GM23338 (cell line): ENCODE data around the gene MORN3.

Experiments used
- CREB1 ChIP-seq: fragments of 250-450 bp; sonication (Bioruptor Pico); IDR thresholded peaks from 2 replicates; pipeline ENCODE4 v1.5.0; 2020; ENCODE audit warnings: low read depth, mild to moderate bottlenecking, moderate library complexity
- EZH2 ChIP-seq: fragments of 200-600 bp; sonication (generic); IDR thresholded peaks from one replicate; pipeline ENCODE4 v1.8.0; 2017; ENCODE audit warnings: antibody characterized with exemption, mild to moderate bottlenecking, low read depth; ENCODE audit not compliant: unreplicated experiment
- EZH2phosphoT487 ChIP-seq: fragments of 200-600 bp; sonication (generic); IDR thresholded peaks from one replicate; pipeline ENCODE4 v1.8.1; 2018; ENCODE audit warnings: antibody characterized with exemption; ENCODE audit not compliant: unreplicated experiment
- POLR2AphosphoS5 ChIP-seq: IDR thresholded peaks from 2 replicates; pipeline ENCODE4 v1.6.1; 2016; ENCODE audit warnings: antibody characterized with exemption, low read depth
- ZNF331 ChIP-seq: fragments of 250-450 bp; sonication (Bioruptor Pico); IDR thresholded peaks from 2 replicates; pipeline ENCODE4 v1.5.0; 2020; ENCODE audit warnings: low read depth, mild to moderate bottlenecking, moderate library complexity
- TF ChIP-seq, protein P1 (sequence below), 2 experiments: fragments of 200-600 bp in 1 of 2; sonication (generic) in 1 of 2; conservative IDR thresholded peaks; 2 replicates each; pipeline versions ENCODE4 v1.5.1 to v1.6.1; 2016 to 2017; ENCODE audit warnings: antibody characterized with exemption in 2 of 2, low read depth in 2 of 2, mild to moderate bottlenecking in 2 of 2, moderate library complexity in 1 of 2
- TF ChIP-seq, protein P2 (sequence below): IDR thresholded peaks from one replicate; pipeline ENCODE4 v1.6.1; 2018; ENCODE audit warnings: antibody characterized with exemption; ENCODE audit not compliant: unreplicated experiment
- TF ChIP-seq, protein P3 (sequence below): fragments of 250-450 bp; sonication (Bioruptor Pico); IDR thresholded peaks from 2 replicates; pipeline ENCODE4 v1.5.0; 2020; ENCODE audit warnings: mild to moderate bottlenecking, moderate library complexity

DNA sequence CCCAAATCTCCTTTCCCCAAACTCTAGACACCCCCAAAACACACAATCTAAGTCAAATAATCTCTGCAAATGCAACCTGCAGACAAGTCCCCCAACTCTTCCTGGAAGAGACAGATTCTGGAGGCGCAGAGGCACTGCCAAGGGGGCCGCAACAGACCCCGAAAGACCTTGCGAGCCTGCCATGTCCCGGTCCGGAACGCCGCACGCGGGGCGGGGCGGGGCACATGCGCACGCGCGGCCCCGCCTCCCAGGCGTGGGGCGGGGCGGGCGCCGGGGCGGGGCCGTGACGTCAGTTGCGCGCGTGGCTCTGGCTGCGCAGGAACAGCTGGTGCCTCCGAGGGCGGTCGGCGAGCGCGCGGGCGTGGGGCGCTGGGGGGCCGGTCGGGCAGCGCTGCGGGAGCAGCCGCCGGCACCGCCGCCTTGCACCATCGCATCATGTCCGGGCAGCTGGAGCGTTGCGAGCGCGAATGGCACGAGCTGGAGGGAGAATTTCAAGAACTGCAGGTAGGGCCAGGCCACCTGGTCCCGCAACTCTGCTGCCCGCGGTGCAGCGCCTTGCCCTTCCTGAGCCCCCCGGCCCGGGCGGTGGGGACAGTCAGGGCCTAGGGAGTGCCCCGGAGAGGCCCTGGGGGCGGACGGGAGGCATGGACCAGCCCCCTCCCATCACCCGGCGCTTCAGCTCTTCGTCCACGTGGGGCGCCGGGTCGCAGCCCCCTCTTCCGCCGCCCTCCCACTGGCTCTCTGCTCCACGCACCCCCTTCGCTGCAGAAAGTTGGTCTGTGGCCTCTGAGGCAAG lies 43.2 kb upstream of the MORN3 start, which contains the start of gene TMEM120B:
- TF ChIP-seq, protein P1, sequence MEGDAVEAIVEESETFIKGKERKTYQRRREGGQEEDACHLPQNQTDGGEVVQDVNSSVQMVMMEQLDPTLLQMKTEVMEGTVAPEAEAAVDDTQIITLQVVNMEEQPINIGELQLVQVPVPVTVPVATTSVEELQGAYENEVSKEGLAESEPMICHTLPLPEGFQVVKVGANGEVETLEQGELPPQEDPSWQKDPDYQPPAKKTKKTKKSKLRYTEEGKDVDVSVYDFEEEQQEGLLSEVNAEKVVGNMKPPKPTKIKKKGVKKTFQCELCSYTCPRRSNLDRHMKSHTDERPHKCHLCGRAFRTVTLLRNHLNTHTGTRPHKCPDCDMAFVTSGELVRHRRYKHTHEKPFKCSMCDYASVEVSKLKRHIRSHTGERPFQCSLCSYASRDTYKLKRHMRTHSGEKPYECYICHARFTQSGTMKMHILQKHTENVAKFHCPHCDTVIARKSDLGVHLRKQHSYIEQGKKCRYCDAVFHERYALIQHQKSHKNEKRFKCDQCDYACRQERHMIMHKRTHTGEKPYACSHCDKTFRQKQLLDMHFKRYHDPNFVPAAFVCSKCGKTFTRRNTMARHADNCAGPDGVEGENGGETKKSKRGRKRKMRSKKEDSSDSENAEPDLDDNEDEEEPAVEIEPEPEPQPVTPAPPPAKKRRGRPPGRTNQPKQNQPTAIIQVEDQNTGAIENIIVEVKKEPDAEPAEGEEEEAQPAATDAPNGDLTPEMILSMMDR (conservative IDR thresholded peaks at IDR 0.05; ENCODE audit: low read depth in 2 of 2) = no peak
- TF ChIP-seq POLR2AphosphoS5 (peak; percentile 74), CREB1 (CRISPR knock-in tag) (peak; percentile 83), EZH2 (no peak), EZH2phosphoT487 (no peak), ZNF331 (CRISPR knock-in tag) (no peak)
- TF ChIP-seq, protein P2, sequence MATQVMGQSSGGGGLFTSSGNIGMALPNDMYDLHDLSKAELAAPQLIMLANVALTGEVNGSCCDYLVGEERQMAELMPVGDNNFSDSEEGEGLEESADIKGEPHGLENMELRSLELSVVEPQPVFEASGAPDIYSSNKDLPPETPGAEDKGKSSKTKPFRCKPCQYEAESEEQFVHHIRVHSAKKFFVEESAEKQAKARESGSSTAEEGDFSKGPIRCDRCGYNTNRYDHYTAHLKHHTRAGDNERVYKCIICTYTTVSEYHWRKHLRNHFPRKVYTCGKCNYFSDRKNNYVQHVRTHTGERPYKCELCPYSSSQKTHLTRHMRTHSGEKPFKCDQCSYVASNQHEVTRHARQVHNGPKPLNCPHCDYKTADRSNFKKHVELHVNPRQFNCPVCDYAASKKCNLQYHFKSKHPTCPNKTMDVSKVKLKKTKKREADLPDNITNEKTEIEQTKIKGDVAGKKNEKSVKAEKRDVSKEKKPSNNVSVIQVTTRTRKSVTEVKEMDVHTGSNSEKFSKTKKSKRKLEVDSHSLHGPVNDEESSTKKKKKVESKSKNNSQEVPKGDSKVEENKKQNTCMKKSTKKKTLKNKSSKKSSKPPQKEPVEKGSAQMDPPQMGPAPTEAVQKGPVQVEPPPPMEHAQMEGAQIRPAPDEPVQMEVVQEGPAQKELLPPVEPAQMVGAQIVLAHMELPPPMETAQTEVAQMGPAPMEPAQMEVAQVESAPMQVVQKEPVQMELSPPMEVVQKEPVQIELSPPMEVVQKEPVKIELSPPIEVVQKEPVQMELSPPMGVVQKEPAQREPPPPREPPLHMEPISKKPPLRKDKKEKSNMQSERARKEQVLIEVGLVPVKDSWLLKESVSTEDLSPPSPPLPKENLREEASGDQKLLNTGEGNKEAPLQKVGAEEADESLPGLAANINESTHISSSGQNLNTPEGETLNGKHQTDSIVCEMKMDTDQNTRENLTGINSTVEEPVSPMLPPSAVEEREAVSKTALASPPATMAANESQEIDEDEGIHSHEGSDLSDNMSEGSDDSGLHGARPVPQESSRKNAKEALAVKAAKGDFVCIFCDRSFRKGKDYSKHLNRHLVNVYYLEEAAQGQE = no peak
- TF ChIP-seq, protein P3, sequence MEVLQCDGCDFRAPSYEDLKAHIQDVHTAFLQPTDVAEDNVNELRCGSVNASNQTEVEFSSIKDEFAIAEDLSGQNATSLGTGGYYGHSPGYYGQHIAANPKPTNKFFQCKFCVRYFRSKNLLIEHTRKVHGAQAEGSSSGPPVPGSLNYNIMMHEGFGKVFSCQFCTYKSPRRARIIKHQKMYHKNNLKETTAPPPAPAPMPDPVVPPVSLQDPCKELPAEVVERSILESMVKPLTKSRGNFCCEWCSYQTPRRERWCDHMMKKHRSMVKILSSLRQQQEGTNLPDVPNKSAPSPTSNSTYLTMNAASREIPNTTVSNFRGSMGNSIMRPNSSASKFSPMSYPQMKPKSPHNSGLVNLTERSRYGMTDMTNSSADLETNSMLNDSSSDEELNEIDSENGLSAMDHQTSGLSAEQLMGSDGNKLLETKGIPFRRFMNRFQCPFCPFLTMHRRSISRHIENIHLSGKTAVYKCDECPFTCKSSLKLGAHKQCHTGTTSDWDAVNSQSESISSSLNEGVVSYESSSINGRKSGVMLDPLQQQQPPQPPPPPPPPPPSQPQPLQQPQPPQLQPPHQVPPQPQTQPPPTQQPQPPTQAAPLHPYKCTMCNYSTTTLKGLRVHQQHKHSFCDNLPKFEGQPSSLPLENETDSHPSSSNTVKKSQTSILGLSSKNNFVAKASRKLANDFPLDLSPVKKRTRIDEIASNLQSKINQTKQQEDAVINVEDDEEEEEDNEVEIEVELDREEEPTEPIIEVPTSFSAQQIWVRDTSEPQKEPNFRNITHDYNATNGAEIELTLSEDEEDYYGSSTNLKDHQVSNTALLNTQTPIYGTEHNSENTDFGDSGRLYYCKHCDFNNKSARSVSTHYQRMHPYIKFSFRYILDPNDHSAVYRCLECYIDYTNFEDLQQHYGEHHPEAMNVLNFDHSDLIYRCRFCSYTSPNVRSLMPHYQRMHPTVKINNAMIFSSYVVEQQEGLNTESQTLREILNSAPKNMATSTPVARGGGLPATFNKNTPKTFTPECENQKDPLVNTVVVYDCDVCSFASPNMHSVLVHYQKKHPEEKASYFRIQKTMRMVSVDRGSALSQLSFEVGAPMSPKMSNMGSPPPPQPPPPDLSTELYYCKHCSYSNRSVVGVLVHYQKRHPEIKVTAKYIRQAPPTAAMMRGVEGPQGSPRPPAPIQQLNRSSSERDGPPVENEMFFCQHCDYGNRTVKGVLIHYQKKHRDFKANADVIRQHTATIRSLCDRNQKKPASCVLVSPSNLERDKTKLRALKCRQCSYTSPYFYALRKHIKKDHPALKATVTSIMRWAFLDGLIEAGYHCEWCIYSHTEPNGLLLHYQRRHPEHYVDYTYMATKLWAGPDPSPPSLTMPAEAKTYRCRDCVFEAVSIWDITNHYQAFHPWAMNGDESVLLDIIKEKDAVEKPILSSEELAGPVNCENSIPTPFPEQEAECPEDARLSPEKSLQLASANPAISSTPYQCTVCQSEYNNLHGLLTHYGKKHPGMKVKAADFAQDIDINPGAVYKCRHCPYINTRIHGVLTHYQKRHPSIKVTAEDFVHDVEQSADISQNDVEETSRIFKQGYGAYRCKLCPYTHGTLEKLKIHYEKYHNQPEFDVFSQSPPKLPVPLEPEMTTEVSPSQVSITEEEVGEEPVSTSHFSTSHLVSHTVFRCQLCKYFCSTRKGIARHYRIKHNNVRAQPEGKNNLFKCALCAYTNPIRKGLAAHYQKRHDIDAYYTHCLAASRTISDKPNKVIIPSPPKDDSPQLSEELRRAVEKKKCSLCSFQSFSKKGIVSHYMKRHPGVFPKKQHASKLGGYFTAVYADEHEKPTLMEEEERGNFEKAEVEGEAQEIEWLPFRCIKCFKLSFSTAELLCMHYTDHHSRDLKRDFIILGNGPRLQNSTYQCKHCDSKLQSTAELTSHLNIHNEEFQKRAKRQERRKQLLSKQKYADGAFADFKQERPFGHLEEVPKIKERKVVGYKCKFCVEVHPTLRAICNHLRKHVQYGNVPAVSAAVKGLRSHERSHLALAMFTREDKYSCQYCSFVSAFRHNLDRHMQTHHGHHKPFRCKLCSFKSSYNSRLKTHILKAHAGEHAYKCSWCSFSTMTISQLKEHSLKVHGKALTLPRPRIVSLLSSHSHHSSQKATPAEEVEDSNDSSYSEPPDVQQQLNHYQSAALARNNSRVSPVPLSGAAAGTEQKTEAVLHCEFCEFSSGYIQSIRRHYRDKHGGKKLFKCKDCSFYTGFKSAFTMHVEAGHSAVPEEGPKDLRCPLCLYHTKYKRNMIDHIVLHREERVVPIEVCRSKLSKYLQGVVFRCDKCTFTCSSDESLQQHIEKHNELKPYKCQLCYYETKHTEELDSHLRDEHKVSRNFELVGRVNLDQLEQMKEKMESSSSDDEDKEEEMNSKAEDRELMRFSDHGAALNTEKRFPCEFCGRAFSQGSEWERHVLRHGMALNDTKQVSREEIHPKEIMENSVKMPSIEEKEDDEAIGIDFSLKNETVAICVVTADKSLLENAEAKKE (CRISPR knock-in tag) = no peak
